Psoas muscle (tissue), 8 donors: Measurements from ENCODE around the gene TEFM. TPM values are rescaled to one million over a fixed set of nuclear protein-coding genes. Genes with fewer than 3 reads are reported as not detected.

Source experiments
- ATAC-seq, 4 donors: fragments of 200-7000 bp; cut with Tn5 transposase; one replicate each; pipeline ENCODE4 v1.9.1; 2020; ENCODE audit warnings: moderate library complexity in 3 of 4, mild to moderate bottlenecking in 2 of 4
- DNase-seq, 2 donors: peaks; one replicate each; pipeline ENCODE4 v3.0.0-alpha.2; 2020
- H3K27ac ChIP-seq: fragments of 200-600 bp; one replicate; pipeline ENCODE4 v1.8.0; 2022
- H3K27me3 ChIP-seq, 3 donors: fragments of 200-600 bp in 1 of 3; one replicate each; pipeline versions ENCODE4 v1.6.1 to v1.8.0; 2013 to 2022; ENCODE audit warnings: low read length in 2 of 3, mild to moderate bottlenecking in 2 of 3, moderate library complexity in 1 of 3; ENCODE audit not compliant: insufficient read depth in 3 of 3
- H3K36me3 ChIP-seq, 2 donors: fragments of 200-600 bp in 1 of 2; one replicate each; pipeline versions ENCODE4 v1.6.1 to v1.8.0; 2013 to 2022; ENCODE audit warnings: low read depth in 1 of 2, mild to moderate bottlenecking in 1 of 2, moderate library complexity in 1 of 2; ENCODE audit not compliant: insufficient read depth in 1 of 2
- H3K4me1 ChIP-seq: fragments of 200-600 bp; one replicate; pipeline ENCODE4 v1.8.0; 2022
- H3K4me3 ChIP-seq: fragments of 200-600 bp; one replicate; pipeline ENCODE4 v1.8.0; 2022; ENCODE audit warnings: mild to moderate bottlenecking
- H3K9me3 ChIP-seq: fragments of 200-600 bp; one replicate; pipeline ENCODE4 v1.8.0; 2022
- CTCF ChIP-seq: fragments of 200-600 bp; IDR thresholded peaks from one replicate; pipeline ENCODE4 v1.8.0; 2022; ENCODE audit warnings: antibody characterized with exemption
- WGBS, 3 donors: extraction: QIAGEN DNeasy Blood & Tissue Kit; methylation state at CpG; one replicate each; pipeline versions ENCODE4 v1.1.6 to v1.1.7; 2013; 5-methylcytosine and 5-hydroxymethylcytosine counted together
- intact Hi-C, 2 donors: fragments of 100-400 bp; cut with DNase I; formaldehyde crosslinking; loops; one replicate each; pipeline versions ENCODE4 v1.11.0 to v1.14.2; 2022
- polyA plus RNA-seq, 3 donors: library from polyadenylated mRNA; stranded (reverse); fragments of 200-250 nt; gene quantifications; one replicate each; pipeline ENCODE4 v1.2.3, GENCODE V29; 2013
- total RNA-seq, 4 donors: library from RNA; stranded (reverse); fragmentation: NEBNext Ultra II Directional in 2 of 4; extraction: Animal tissue kit (Norgen Biotek cat#: 25700) in 2 of 4; gene quantifications; one replicate each; pipeline versions ENCODE4 v1.2.1 to v1.2.4, GENCODE V29; 2021 to 2023
- donor health status: healthy with polysubstance abuse.
- donor health status: DM: no; HTN: no; CAD: no; lungs with moderate emphysema.
- donor health status: Bipolar disorder and iron deficiency.
- donor health status: healthy.
- donor health status: DM: yes; HTN: yes; CAD: no.
- donor health status: DM: no; HTN: no; CAD: no.
- donor health status: DM: no; HTN: no; CAD: no.
- donor health status: DM: yes; HTN: yes; CAD: no.

TEFM gene
- total and polyA plus RNA-seq, 7 donors: 8.0 to 37.0 (median 10.9) TPM

- no peak overlapping the region for H3K27ac ChIP-seq
- WGBS, 3 donors: 41 to 49% (median 45%) methylated on average over 8 of the region's 8 CpGs
- no peak overlapping the region for H3K4me3 ChIP-seq
- TF ChIP-seq CTCF: no peak
- H3K36me3 ChIP-seq: peaks cover 0 to 3% of the 10 kb centered on the region in 2 donors
- ATAC-seq (no peak), DNase-seq (no peak)
- no peaks in the 10 kb centered on the region for H3K9me3 ChIP-seq
- intact Hi-C loops: no loop called here
- no peaks in the 10 kb centered on the region for H3K4me1 ChIP-seq
- peaks cover 0 to 57% (median 6%) of the 10 kb centered on the region in 3 donors for H3K27me3 ChIP-seq
Measured at GRCh38 chr17:30929081-30929633, 23.1 kb upstream of the TEFM start.

GRCh38 chr17:30928584-30928983, 22.5 kb upstream of the TEFM start:
- no peak for TF ChIP-seq CTCF
- no peaks in the 10 kb centered on the region for H3K9me3 ChIP-seq
- peaks cover 0 to 62% (median 6%) of the 10 kb centered on the region in 3 donors for H3K27me3 ChIP-seq
- H3K36me3 ChIP-seq: peaks cover 0 to 3% of the 10 kb centered on the region in 2 donors
- H3K4me3 ChIP-seq: no peak overlapping the region
- intact Hi-C loops: no loop called here
- H3K4me1 ChIP-seq: no peaks in the 10 kb centered on the region
- H3K27ac ChIP-seq: no peak overlapping the region
- 62 to 71% (median 68%) methylated on average over 3 of the region's 3 CpGs for WGBS, 3 donors
- DNase-seq (no peak), ATAC-seq (no peak)

- Histone ChIP-seq H3K36me3 (no peaks in the 10 kb centered on the region), H3K27me3 (peaks cover 0 to 69% (median 6%) of the 10 kb centered on the region in 3 donors), H3K9me3 (no peaks in the 10 kb centered on the region), H3K27ac (no peak overlapping the region), H3K4me1 (no peaks in the 10 kb centered on the region), H3K4me3 (no peak overlapping the region)
- 81 to 87% (median 83%) methylated on average over 5 of the region's 5 CpGs for WGBS, 3 donors
- intact Hi-C loops: no loop called here
- TF ChIP-seq CTCF: no peak
- DNase-seq (no peak), ATAC-seq (no peak)
Measured at GRCh38 chr17:30927756-30928155, 21.7 kb upstream of the TEFM start.

GRCh38 chr17:30926516-30926915, 20.5 kb upstream of the TEFM start:
- Histone ChIP-seq H3K4me3 (no peak overlapping the region), H3K27me3 (peaks cover 0 to 82% (median 13%) of the 10 kb centered on the region in 3 donors), H3K27ac (no peak overlapping the region), H3K9me3 (no peaks in the 10 kb centered on the region), H3K36me3 (no peaks in the 10 kb centered on the region), H3K4me1 (peaks cover 5% of the 10 kb centered on the region)
- no peak for TF ChIP-seq CTCF
- WGBS, 3 donors: 72 to 77% (median 73%) methylated on average over 6 of the region's 6 CpGs
- ATAC-seq: no peak
- DNase-seq: no peak
- intact Hi-C loops: no loop called here

GRCh38 chr17:30924341-30924740, 18.3 kb upstream of the TEFM start:
- intact Hi-C loops: no loop called here
- Histone ChIP-seq H3K9me3 (no peaks in the 10 kb centered on the region), H3K36me3 (no peaks in the 10 kb centered on the region), H3K27me3 (peaks cover 0 to 74% (median 15%) of the 10 kb centered on the region in 3 donors), H3K4me1 (peaks cover 5% of the 10 kb centered on the region), H3K27ac (no peak overlapping the region), H3K4me3 (no peak overlapping the region)
- TF ChIP-seq CTCF: no peak
- WGBS, 3 donors: 56 to 61% (median 57%) methylated on average over 2 of the region's 2 CpGs
- ATAC-seq: no peak
- no peak for DNase-seq
